Measurements from ENCODE around the gene REX1BD.
"Not testable (repeated sequence)": the region's sequence is repeated elsewhere in the genome, so short reads cannot be mapped to it uniquely, and the experiment has no call there.

Gene REX1BD

DNA sequence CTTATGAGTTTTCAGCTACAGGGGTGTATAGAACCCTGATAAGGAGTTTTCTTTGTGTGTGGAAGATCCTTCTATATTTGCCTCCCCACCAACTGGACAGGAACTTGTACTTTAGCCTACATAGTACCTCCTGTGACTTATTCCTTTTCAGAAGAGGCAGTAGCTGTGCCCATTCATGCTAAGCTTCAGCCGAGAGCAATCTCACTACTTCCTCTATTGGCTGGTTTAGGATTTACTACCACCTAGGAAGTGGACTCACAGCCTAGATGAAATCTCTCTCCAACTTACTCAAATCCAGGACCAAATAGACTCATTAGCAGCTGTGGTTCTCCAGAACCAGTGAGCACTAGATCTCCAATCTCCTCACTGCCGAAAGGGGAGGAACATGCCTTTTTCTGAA lies 2.3 kb upstream of the REX1BD start:
- Histone ChIP-seq H3K4me1 (ENCODE audit: control insufficient read depth, insufficient read depth, low read length) (peaks cover 18% of the 10 kb centered on the region), H3K36me3 (ENCODE audit: insufficient read depth, low read length) (no peaks in the 10 kb centered on the region), H3K9me3 (replicated peaks; ENCODE audit: low read length) (no peaks in the 10 kb centered on the region), H3K4me2 (ENCODE audit: low read length) (no peak overlapping the region), H3K9ac (ENCODE audit: low read depth, low read length) (no peak overlapping the region), H3K4me3 (ENCODE audit: low read length) (no peak overlapping the region), H3K27me3 (ENCODE audit: control insufficient read depth, insufficient read depth, low read length) (no peaks in the 10 kb centered on the region)

GRCh38 chr19:18587561-18587960 lies 1.0 kb upstream of the REX1BD start:
- Histone ChIP-seq H3K9ac (ENCODE audit: low read depth, low read length) (peak overlapping the region; percentile 89), H3K4me1 (ENCODE audit: control insufficient read depth, insufficient read depth, low read length) (peaks cover 18% of the 10 kb centered on the region)

GRCh38 chr19:18587962-18588610 lies 512 bp upstream of the REX1BD start:
- no peaks in the 10 kb centered on the region for H3K36me3 ChIP-seq (ENCODE audit: insufficient read depth, low read length)
- H3K27me3 ChIP-seq (ENCODE audit: control insufficient read depth, insufficient read depth, low read length), result no peaks in the 10 kb centered on the region
- peak overlapping the region; percentile 100 for H3K4me2 ChIP-seq (ENCODE audit: low read length)
- peaks cover 18% of the 10 kb centered on the region for H3K4me1 ChIP-seq (ENCODE audit: control insufficient read depth, insufficient read depth, low read length)
- peak overlapping the region; percentile 89 for H3K9ac ChIP-seq (ENCODE audit: low read depth, low read length)
- H3K4me3 ChIP-seq (ENCODE audit: low read length), result peak overlapping the region; percentile 99
- no peaks in the 10 kb centered on the region for H3K9me3 ChIP-seq (replicated peaks; ENCODE audit: low read length)

More at GRCh38 chr19:18587561-18587960, 1.0 kb upstream of the REX1BD start:
- H3K9me3 ChIP-seq (replicated peaks; ENCODE audit: low read length), result no peaks in the 10 kb centered on the region
- H3K4me2 ChIP-seq (ENCODE audit: low read length), result peak overlapping the region; percentile 100
- no peaks in the 10 kb centered on the region for H3K36me3 ChIP-seq (ENCODE audit: insufficient read depth, low read length)
- peak overlapping the region; percentile 99 for H3K4me3 ChIP-seq (ENCODE audit: low read length)
- no peaks in the 10 kb centered on the region for H3K27me3 ChIP-seq (ENCODE audit: control insufficient read depth, insufficient read depth, low read length)

GRCh38 chr19:18589380-18590272 lies 1.0 kb downstream of the REX1BD start:
- Histone ChIP-seq H3K9me3 (replicated peaks; ENCODE audit: low read length) (no peaks in the 10 kb centered on the region), H3K9ac (ENCODE audit: low read depth, low read length) (peak overlapping the region; percentile 89), H3K27me3 (ENCODE audit: control insufficient read depth, insufficient read depth, low read length) (no peaks in the 10 kb centered on the region), H3K4me3 (ENCODE audit: low read length) (peak overlapping the region; percentile 99), H3K36me3 (ENCODE audit: insufficient read depth, low read length) (no peaks in the 10 kb centered on the region), H3K4me1 (ENCODE audit: control insufficient read depth, insufficient read depth, low read length) (peaks cover 21% of the 10 kb centered on the region), H3K4me2 (ENCODE audit: low read length) (peak overlapping the region; percentile 100)

- Histone ChIP-seq H3K9me3 (replicated peaks; ENCODE audit: low read length) (no peaks in the 10 kb centered on the region), H3K36me3 (ENCODE audit: insufficient read depth, low read length) (no peaks in the 10 kb centered on the region), H3K4me2 (ENCODE audit: low read length) (peak overlapping the region; percentile 100), H3K27me3 (ENCODE audit: control insufficient read depth, insufficient read depth, low read length) (no peaks in the 10 kb centered on the region), H3K4me1 (ENCODE audit: control insufficient read depth, insufficient read depth, low read length) (peaks cover 24% of the 10 kb centered on the region), H3K9ac (ENCODE audit: low read depth, low read length) (peak overlapping the region; percentile 89), H3K4me3 (ENCODE audit: low read length) (peak overlapping the region; percentile 99)
Observed at GRCh38 chr19:18590273-18591272, 2.0 kb downstream of the REX1BD start.

DNA sequence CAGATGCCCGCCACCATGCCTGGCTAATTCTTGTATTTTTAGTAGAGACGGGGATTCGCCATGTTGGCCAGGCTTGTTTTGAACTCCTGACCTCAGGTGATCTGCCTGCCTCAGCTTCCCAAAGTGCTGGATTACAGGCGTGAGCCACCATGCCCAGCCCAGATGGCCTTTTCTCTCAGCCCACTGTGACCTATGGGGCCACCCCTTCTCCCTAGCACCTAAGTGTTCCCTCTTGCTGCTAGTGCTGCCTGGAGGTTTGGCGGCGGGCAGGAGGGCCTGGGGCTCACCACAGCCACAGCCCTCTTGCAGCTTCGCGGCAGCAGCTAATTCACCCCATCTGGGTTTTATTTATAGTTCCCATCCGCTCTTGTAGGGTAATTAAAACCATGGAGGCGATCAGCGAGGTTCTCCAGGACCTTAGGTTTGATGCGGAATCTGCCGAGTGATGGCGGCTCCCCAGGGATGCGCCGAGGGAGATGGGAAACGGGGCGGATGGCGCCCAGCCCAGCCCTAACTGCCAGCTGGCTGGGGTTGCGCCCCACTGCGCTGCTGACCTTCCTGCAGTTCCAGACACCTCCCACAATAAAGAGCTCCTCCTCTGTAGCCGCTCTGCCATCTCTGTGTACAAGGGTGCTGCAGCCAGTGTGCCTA lies 3.3 kb downstream of the REX1BD start:
- Histone ChIP-seq H3K4me2 (ENCODE audit: low read length) (no peak overlapping the region), H3K4me3 (ENCODE audit: low read length) (no peak overlapping the region), H3K36me3 (ENCODE audit: insufficient read depth, low read length) (no peaks in the 10 kb centered on the region), H3K9me3 (replicated peaks; ENCODE audit: low read length) (no peaks in the 10 kb centered on the region), H3K4me1 (ENCODE audit: control insufficient read depth, insufficient read depth, low read length) (peaks cover 24% of the 10 kb centered on the region), H3K27me3 (ENCODE audit: control insufficient read depth, insufficient read depth, low read length) (no peaks in the 10 kb centered on the region), H3K9ac (ENCODE audit: low read depth, low read length) (no peak overlapping the region)

GRCh38 chr19:18592732-18593131 lies 4.1 kb downstream of the REX1BD start:
- H3K4me3 ChIP-seq (ENCODE audit: low read length); H3K9me3 ChIP-seq (replicated peaks; ENCODE audit: low read length); H3K27me3 ChIP-seq (ENCODE audit: control insufficient read depth, insufficient read depth, low read length); H3K9ac ChIP-seq (ENCODE audit: low read depth, low read length); H3K36me3 ChIP-seq (ENCODE audit: insufficient read depth, low read length); H3K4me2 ChIP-seq (ENCODE audit: low read length): not testable (repeated sequence)
- H3K4me1 ChIP-seq (ENCODE audit: control insufficient read depth, insufficient read depth, low read length), result peaks cover 23% of the 10 kb centered on the region

DNA sequence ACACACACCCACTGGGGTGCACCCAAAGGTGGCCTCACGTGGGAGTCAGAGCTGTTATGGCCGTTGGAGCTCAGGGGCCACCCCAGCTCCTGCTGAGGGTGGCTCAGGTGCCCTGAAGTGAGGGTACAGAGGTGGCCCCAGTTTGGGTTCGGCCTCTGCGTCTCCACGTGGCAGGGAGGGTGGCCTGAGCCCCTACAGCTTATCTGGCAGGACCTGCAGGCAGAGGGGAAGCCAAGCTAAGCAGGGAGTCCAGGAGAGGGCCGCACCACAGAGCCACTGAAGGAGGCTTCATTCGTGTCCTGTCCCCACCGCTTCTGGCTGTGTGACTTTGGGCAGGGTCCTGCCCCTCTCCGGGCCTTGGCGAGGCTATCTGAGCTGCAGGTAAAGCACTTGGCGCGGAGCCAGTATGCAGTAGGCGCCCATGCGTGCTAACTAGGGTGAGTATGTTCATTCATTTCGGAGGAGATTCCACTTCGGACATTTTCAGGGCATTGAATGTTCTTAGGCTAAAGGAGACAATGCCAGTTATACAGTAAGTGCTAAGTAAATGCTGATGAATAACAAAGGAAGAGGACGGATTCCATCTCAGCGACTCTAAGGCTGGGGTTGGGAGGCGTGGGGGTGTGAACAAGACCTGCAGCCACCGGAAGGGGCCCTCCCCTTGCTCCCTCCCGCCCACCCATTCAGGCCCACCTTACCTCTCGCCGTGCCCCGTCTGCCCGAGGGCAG lies 4.9 kb downstream of the REX1BD start:
- no peaks in the 10 kb centered on the region for H3K9me3 ChIP-seq (replicated peaks; ENCODE audit: low read length)
- H3K4me3 ChIP-seq (ENCODE audit: low read length), result no peak overlapping the region
- H3K4me1 ChIP-seq (ENCODE audit: control insufficient read depth, insufficient read depth, low read length), result peaks cover 15% of the 10 kb centered on the region
- H3K36me3 ChIP-seq (ENCODE audit: insufficient read depth, low read length), result no peaks in the 10 kb centered on the region
- no peak overlapping the region for H3K4me2 ChIP-seq (ENCODE audit: low read length)
- H3K27me3 ChIP-seq (ENCODE audit: control insufficient read depth, insufficient read depth, low read length), result no peaks in the 10 kb centered on the region
- H3K9ac ChIP-seq (ENCODE audit: low read depth, low read length), result no peak overlapping the region

DNA sequence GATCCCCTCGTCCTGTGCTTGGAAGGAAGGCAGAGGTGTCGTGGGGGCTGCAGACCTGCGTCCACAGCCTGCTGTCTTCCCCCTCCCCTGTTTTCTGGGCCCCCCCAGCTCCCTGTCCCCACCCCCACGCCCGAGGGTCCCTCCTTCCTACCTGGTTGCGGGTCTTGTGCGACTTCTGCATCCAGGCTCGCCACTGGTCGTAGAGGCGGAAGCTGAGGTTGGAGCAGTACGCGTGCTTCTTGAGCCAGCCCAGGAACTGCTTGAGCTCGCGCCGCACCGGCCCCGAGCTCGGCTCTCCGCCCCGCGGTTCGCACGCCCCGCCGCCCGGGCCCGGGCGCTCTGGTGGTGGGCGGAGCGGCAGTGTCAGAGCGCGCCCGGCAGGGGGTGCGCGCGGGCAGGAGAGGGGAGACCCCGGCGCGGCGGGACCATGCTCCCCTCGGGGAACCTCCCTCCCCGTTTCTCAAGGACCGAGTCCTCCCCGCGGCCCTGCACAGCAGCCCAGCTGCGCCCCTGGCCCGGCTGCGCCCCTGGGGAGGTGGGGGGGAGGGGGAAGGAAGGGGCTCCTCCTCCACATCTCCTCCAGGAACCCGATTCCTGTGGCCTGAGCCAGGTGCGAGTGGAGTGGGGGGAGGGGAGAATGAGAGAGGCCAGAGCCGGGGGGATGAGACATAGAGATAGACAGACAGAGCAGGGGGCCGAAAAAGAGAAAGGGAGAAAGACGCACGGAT lies 5.7 kb downstream of the REX1BD start:
- Histone ChIP-seq H3K27me3 (ENCODE audit: control insufficient read depth, insufficient read depth, low read length) (no peaks in the 10 kb centered on the region), H3K9ac (ENCODE audit: low read depth, low read length) (peak overlapping the region; percentile 10)

More for the DNA sequence above, 5.7 kb downstream of the REX1BD start:
- H3K4me2 ChIP-seq (ENCODE audit: low read length), result peak overlapping the region; percentile 79
- no peaks in the 10 kb centered on the region for H3K36me3 ChIP-seq (ENCODE audit: insufficient read depth, low read length)
- H3K9me3 ChIP-seq (replicated peaks; ENCODE audit: low read length), result no peaks in the 10 kb centered on the region
- peaks cover 15% of the 10 kb centered on the region for H3K4me1 ChIP-seq (ENCODE audit: control insufficient read depth, insufficient read depth, low read length)
- H3K4me3 ChIP-seq (ENCODE audit: low read length), result peak overlapping the region; percentile 60

Measured in skeletal muscle satellite cell (primary cell).